SK-N-SH (cell line): ENCODE data around the gene AHCYL2.

Source experiments
- CTCF ChIP-seq: fragments of 200-600 bp; sonication (generic); IDR thresholded peaks from 2 replicates; pipeline ENCODE4 v1.6.1; 2017; ENCODE audit warnings: antibody characterized with exemption, mild to moderate bottlenecking, moderate library complexity
- EP300 ChIP-seq, 2 experiments: IDR thresholded peaks; 2 replicates each; pipeline versions ENCODE4 v1.4.0 to v1.6.1; 2012; ENCODE audit warnings: borderline replicate concordance in 1 of 2, low read depth in 1 of 2, low read length in 1 of 2
- PBX3 ChIP-seq: IDR thresholded peaks from 2 replicates; pipeline ENCODE4; 2012

- no peak for TF ChIP-seq CTCF
- TF ChIP-seq PBX3 = no peak
- TF ChIP-seq EP300 (IDR thresholded peaks at IDR 0.05; ENCODE audit: borderline replicate concordance in 1 of 2, low read depth in 1 of 2, low read length in 1 of 2) = no peak
Observed at GRCh38 chr7:129315960-129316359, 91.1 kb downstream of the AHCYL2 start.
